H9 (cell line): ENCODE measurements around the gene ARAP1. TPM values are rescaled to one million over a fixed set of nuclear protein-coding genes. Genes with fewer than 3 reads are reported as not detected.

Source experiments
- DNase-seq: peaks from one replicate; pipeline ENCODE4 v3.0.0-alpha.2; 2017
- H2AFZ ChIP-seq: one replicate; pipeline ENCODE4 v1.6.1; 2013; ENCODE audit warnings: mild to moderate bottlenecking, low read length, control low read depth, moderate library complexity
- H2AK5ac ChIP-seq: 2 replicates; pipeline ENCODE4 v1.6.1; 2013; ENCODE audit warnings: low read length, control low read depth, mixed read lengths; ENCODE audit not compliant: insufficient read length
- H2BK120ac ChIP-seq: one replicate; pipeline ENCODE4 v1.6.1; 2013; ENCODE audit warnings: low read depth, mild to moderate bottlenecking, low read length, control low read depth, inconsistent platforms; ENCODE audit not compliant: poor library complexity, severe bottlenecking
- H2BK12ac ChIP-seq: 2 replicates; pipeline ENCODE4 v1.6.1; 2013; ENCODE audit warnings: low read length, control low read depth, mixed read lengths, low read depth; ENCODE audit not compliant: insufficient read length
- H2BK15ac ChIP-seq: 2 replicates; pipeline ENCODE4 v1.6.1; 2013; ENCODE audit warnings: low read depth, low read length, control low read depth
- H2BK20ac ChIP-seq: one replicate; pipeline ENCODE4 v1.6.1; 2013; ENCODE audit warnings: low read depth, mild to moderate bottlenecking, low read length, control low read depth, inconsistent platforms; ENCODE audit not compliant: poor library complexity, severe bottlenecking
- H2BK5ac ChIP-seq: 2 replicates; pipeline ENCODE4 v1.6.1; 2013; ENCODE audit warnings: low read length, control low read depth, mixed read lengths; ENCODE audit not compliant: insufficient read length
- H3K14ac ChIP-seq: 2 replicates; pipeline ENCODE4 v1.6.1; 2013; ENCODE audit warnings: low read length, control low read depth; ENCODE audit not compliant: insufficient read depth
- H3K18ac ChIP-seq: 2 replicates; pipeline ENCODE4 v1.6.1; 2013; ENCODE audit warnings: low read depth, mild to moderate bottlenecking, mixed read lengths, low read length, control low read depth; ENCODE audit not compliant: insufficient read length
- H3K23ac ChIP-seq: 2 replicates; pipeline ENCODE4 v1.6.1; 2013; ENCODE audit warnings: low read length, control low read depth, mixed read lengths, low read depth; ENCODE audit not compliant: insufficient read length
- H3K23me2 ChIP-seq: 2 replicates; pipeline ENCODE4 v1.6.1; 2013; ENCODE audit warnings: low read depth, mild to moderate bottlenecking, mixed read lengths, low read length, control low read depth; ENCODE audit not compliant: insufficient read length, poor library complexity, severe bottlenecking
- H3K27ac ChIP-seq: 2 replicates; pipeline ENCODE4 v1.5.1; 2013; ENCODE audit warnings: low read length, control low read depth, mixed read lengths, low read depth; ENCODE audit not compliant: insufficient read length
- H3K27me3 ChIP-seq: 2 replicates; pipeline ENCODE4 v1.6.1; 2013; ENCODE audit warnings: low read length, control low read depth, inconsistent platforms; ENCODE audit not compliant: insufficient read depth
- H3K4ac ChIP-seq: 2 replicates; pipeline ENCODE4 v1.6.1; 2013; ENCODE audit warnings: low read depth, mild to moderate bottlenecking, control low read depth, inconsistent platforms, low read length, moderate library complexity
- H3K4me1 ChIP-seq: 2 replicates; pipeline ENCODE4 v1.6.1; 2013; ENCODE audit warnings: low read length, control low read depth, inconsistent platforms; ENCODE audit not compliant: insufficient read depth
- H3K4me2 ChIP-seq: 2 replicates; pipeline ENCODE4 v1.6.1; 2013; ENCODE audit warnings: low read length, control low read depth, mixed read lengths; ENCODE audit not compliant: insufficient read length, insufficient read depth
- H3K56ac ChIP-seq: 2 replicates; pipeline ENCODE4 v1.6.1; 2013; ENCODE audit warnings: low read depth, mild to moderate bottlenecking, mixed read lengths, low read length, control low read depth; ENCODE audit not compliant: insufficient read length
- H3K79me1 ChIP-seq: 2 replicates; pipeline ENCODE4 v1.6.1; 2013; ENCODE audit warnings: low read depth, mild to moderate bottlenecking, moderate library complexity, low read length, control low read depth, inconsistent platforms; ENCODE audit not compliant: insufficient read depth, poor library complexity, severe bottlenecking
- H3K79me2 ChIP-seq: 2 replicates; pipeline ENCODE4 v1.6.1; 2013; ENCODE audit warnings: low read length, control low read depth, inconsistent platforms; ENCODE audit not compliant: insufficient read depth
- H3K9ac ChIP-seq: 2 replicates; pipeline ENCODE4 v1.6.1; 2013; ENCODE audit warnings: low read length, control low read depth, mixed read lengths; ENCODE audit not compliant: insufficient read length; ENCODE audit errors: extremely low read depth
- H3K9me3 ChIP-seq: one replicate; pipeline ENCODE4 v1.6.1; 2013; ENCODE audit warnings: low read depth, low read length, inconsistent platforms; ENCODE audit not compliant: control insufficient read depth
- H3T11ph ChIP-seq: one replicate; pipeline ENCODE4 v1.6.1; 2013; ENCODE audit warnings: mild to moderate bottlenecking, low read length, control low read depth, inconsistent platforms
- H4K20me1 ChIP-seq: one replicate; pipeline ENCODE4 v1.6.1; 2013; ENCODE audit not compliant: control insufficient read depth, insufficient read length, insufficient read depth
- H4K5ac ChIP-seq: 2 replicates; pipeline ENCODE4 v1.6.1; 2013; ENCODE audit warnings: low read depth, mild to moderate bottlenecking, mixed read lengths, low read length, control low read depth; ENCODE audit not compliant: insufficient read length
- H4K8ac ChIP-seq: replicated peaks from 2 replicates; pipeline ENCODE4 v1.6.1; 2013; ENCODE audit warnings: low read length, control low read depth, mixed read lengths, low read depth; ENCODE audit not compliant: insufficient read length
- H4K91ac ChIP-seq: 2 replicates; pipeline ENCODE4 v1.6.1; 2013; ENCODE audit warnings: low read depth, mild to moderate bottlenecking, moderate library complexity, mixed read lengths, low read length, control low read depth; ENCODE audit not compliant: insufficient read length
- H3K27ac Mint-ChIP-seq, 3 experiments: 2 replicates in 2 of 3; 3 replicates in 1 of 3; pipeline ENCODE4 v1.8.0; 2020 to 2021; ENCODE audit warnings: mixed read lengths in 3 of 3, mild to moderate bottlenecking in 1 of 3, moderate library complexity in 1 of 3
- H3K27me3 Mint-ChIP-seq: 2 replicates; pipeline ENCODE4 v1.8.0; 2021; ENCODE audit warnings: low read depth, mild to moderate bottlenecking, moderate library complexity, mixed read lengths
- H3K36me3 Mint-ChIP-seq, 3 experiments: 2 replicates in 2 of 3; 3 replicates in 1 of 3; pipeline ENCODE4 v1.8.0; 2020 to 2021; ENCODE audit warnings: low read depth in 3 of 3, mixed read lengths in 3 of 3; ENCODE audit not compliant: insufficient read depth in 1 of 3
- H3K4me1 Mint-ChIP-seq, 2 experiments: 2 replicates each; pipeline ENCODE4 v1.8.0; 2020; ENCODE audit warnings: mixed read lengths in 2 of 2
- H3K4me3 Mint-ChIP-seq, 2 experiments: 2 replicates in 1 of 2; 3 replicates in 1 of 2; pipeline ENCODE4 v1.8.0; 2020 to 2021; ENCODE audit warnings: mild to moderate bottlenecking in 2 of 2, mixed read lengths in 2 of 2, moderate library complexity in 1 of 2
- H3K9me3 Mint-ChIP-seq, 2 experiments: 2 replicates in 1 of 2; 3 replicates in 1 of 2; pipeline ENCODE4 v1.8.0; 2020; ENCODE audit warnings: mild to moderate bottlenecking in 2 of 2, mixed read lengths in 2 of 2, moderate library complexity in 1 of 2
- WGBS: extraction: QIAGEN DNeasy Blood & Tissue Kit; methylation state at CpG from one replicate; pipeline ENCODE4 v1.1.7; 2013; ENCODE audit warnings: missing lambda C conversion rate, low lambda C conversion rate, mixed read lengths; ENCODE audit not compliant: insufficient read length; ENCODE audit errors: extremely low coverage; 5-methylcytosine and 5-hydroxymethylcytosine counted together
- total RNA-seq: library from RNA; stranded (reverse); gene quantifications from 2 replicates; pipeline ENCODE4 v1.2.1, GENCODE V29; 2021
- TF ChIP-seq, protein P1 (sequence below): fragments of 200-600 bp; sonication (generic); conservative IDR thresholded peaks from 3 replicates; pipeline ENCODE4 v1.8.0; 2021; ENCODE audit warnings: antibody characterized with exemption, mild to moderate bottlenecking

ARAP1 gene
- total RNA-seq, 1 experiment from 2014 or later: 59.4 TPM

DNA sequence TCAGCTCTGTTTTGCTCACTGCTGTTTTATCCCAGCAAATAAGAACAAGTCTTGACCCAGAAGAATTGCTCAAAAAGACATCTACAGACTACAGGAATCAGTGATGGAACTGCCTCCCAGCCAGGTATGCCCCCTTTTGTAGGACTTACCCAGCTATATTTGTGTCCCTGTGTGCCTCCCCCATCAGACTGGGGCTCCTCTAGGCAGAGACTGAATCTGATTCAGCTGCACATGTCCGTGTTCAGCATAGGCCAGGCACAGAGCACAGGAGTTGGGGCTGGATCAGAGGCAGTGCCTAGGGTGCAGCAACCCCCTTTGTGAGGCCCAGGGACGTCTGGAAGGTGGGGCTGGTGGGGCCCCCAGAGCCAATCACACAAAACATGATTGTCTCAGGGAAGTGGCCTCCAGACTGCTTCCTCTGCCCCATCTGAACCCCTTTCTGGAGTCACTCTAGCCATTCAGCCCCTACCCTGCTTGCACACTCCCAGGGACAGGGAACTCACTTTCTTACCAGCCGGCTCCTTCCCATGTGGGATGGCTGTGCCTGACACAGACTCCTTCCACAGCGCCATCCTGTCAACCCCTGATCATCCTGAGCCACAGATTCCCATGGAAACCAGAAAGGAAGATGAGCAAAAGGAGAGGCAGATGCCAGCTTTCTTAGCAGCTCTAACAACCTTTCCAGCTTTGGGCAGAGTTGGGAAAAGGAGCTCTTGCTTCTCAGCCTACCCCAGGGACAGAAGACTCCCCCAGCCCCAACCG lies 102.8 kb downstream of the ARAP1 start:
- no peaks in the 10 kb centered on the region for H3K27me3 ChIP-seq
- no peak overlapping the region for H3K56ac ChIP-seq
- H2BK20ac ChIP-seq: no peak overlapping the region
- Mint-ChIP-seq H3K4me3 (no peak overlapping the region), H3K9me3 (no peaks in the 10 kb centered on the region), H3K36me3 (no peaks in the 10 kb centered on the region), H3K27ac (no peak overlapping the region), H3K27me3 (peaks cover 39% of the 10 kb centered on the region), H3K4me1 (peaks cover 10 to 17% of the 10 kb centered on the region in 2 experiments)
- H3K9ac ChIP-seq: no peak overlapping the region
- H3K4me2 ChIP-seq: no peak overlapping the region
- H2BK120ac ChIP-seq: no peak overlapping the region
- no peak overlapping the region for H3T11ph ChIP-seq
- H2AK5ac ChIP-seq: no peak overlapping the region
- H2BK12ac ChIP-seq: no peak overlapping the region
- no peak overlapping the region for H4K5ac ChIP-seq
- H4K20me1 ChIP-seq: no peaks in the 10 kb centered on the region
- no peak for DNase-seq
- H3K18ac ChIP-seq: no peak overlapping the region
- no peak overlapping the region for H3K27ac ChIP-seq
- H4K8ac ChIP-seq: no peak overlapping the region
- no peak overlapping the region for H2BK15ac ChIP-seq
- no peak overlapping the region for H2BK5ac ChIP-seq
- no peaks in the 10 kb centered on the region for H3K4me1 ChIP-seq
- no CpG with 5 or more reads among the region's 5 CpGs for WGBS
- H3K4ac ChIP-seq: no peak overlapping the region
- H3K79me1 ChIP-seq: no peaks in the 10 kb centered on the region
- H3K23ac ChIP-seq: no peak overlapping the region
- H3K79me2 ChIP-seq: no peaks in the 10 kb centered on the region
- H3K14ac ChIP-seq: no peak overlapping the region
- H2AFZ ChIP-seq: no peak overlapping the region
- no peaks in the 10 kb centered on the region for H3K23me2 ChIP-seq
- no peak overlapping the region for H4K91ac ChIP-seq
- TF ChIP-seq, protein P1, sequence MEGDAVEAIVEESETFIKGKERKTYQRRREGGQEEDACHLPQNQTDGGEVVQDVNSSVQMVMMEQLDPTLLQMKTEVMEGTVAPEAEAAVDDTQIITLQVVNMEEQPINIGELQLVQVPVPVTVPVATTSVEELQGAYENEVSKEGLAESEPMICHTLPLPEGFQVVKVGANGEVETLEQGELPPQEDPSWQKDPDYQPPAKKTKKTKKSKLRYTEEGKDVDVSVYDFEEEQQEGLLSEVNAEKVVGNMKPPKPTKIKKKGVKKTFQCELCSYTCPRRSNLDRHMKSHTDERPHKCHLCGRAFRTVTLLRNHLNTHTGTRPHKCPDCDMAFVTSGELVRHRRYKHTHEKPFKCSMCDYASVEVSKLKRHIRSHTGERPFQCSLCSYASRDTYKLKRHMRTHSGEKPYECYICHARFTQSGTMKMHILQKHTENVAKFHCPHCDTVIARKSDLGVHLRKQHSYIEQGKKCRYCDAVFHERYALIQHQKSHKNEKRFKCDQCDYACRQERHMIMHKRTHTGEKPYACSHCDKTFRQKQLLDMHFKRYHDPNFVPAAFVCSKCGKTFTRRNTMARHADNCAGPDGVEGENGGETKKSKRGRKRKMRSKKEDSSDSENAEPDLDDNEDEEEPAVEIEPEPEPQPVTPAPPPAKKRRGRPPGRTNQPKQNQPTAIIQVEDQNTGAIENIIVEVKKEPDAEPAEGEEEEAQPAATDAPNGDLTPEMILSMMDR: no peak
- H3K9me3 ChIP-seq: no peaks in the 10 kb centered on the region
